ENCODE data around the gene RBM39.

DNA sequence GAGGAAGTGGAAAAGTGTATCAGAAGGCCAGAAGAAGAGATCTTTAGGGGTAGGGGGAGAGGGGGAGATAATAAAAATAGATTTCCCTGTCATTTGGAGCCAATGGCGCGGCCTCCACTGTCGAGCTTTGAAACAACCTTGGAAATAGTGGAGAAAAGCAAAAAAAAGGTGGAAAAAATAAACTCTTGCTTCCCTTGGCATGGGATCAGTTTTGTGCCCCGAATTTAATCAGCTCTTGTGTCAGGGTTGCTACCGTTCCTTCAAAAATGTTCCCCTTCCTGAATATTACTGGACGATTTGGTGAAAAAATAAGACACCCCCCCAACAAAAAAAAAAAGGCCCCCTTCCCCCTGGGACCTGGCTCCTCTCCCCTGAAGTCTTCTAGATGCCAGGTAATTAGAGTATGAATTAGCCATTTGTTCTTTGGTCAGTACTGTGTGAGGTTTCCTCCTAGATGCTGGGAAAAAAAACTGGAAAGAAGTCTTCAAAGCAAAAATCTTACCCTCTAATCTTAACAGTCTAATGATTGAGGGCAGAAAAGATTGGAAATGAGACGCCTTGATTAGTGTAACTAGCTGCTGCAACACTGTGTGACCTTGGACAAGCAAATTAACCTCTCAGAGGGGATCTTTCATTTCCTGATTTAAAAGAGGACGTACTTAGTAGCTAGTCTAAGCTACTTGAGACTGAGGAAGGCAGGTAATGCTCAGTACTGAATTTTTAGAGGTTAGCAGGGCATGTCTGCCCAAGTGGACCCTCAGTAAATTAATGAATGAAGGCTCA, 872 bp upstream of the RBM39 start:
- TF ChIP-seq, protein P1, sequence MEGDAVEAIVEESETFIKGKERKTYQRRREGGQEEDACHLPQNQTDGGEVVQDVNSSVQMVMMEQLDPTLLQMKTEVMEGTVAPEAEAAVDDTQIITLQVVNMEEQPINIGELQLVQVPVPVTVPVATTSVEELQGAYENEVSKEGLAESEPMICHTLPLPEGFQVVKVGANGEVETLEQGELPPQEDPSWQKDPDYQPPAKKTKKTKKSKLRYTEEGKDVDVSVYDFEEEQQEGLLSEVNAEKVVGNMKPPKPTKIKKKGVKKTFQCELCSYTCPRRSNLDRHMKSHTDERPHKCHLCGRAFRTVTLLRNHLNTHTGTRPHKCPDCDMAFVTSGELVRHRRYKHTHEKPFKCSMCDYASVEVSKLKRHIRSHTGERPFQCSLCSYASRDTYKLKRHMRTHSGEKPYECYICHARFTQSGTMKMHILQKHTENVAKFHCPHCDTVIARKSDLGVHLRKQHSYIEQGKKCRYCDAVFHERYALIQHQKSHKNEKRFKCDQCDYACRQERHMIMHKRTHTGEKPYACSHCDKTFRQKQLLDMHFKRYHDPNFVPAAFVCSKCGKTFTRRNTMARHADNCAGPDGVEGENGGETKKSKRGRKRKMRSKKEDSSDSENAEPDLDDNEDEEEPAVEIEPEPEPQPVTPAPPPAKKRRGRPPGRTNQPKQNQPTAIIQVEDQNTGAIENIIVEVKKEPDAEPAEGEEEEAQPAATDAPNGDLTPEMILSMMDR (IDR thresholded peaks at IDR 0.05) = no peak
- TF ChIP-seq EP300 (IDR thresholded peaks at IDR 0.05) (no peak), POLR2A (IDR thresholded peaks at IDR 0.05) (no peak)

Data from tibial nerve (tissue), 4 donors.